Stimulated activated CD8-positive, alpha-beta memory T cell treated with anti-CD3 and anti-CD28 coated beads, Interleukin-7, amount 100 ng/mL, for 1 hour (primary cell): ENCODE data around the gene SLC9A9.

ENCODE experiments used
- DNase-seq, 2 donors: peaks; one replicate each; pipeline ENCODE4 v3.0.0-alpha.2; 2020; ENCODE audit warnings: low read depth in 2 of 2

SLC9A9 gene

DNA sequence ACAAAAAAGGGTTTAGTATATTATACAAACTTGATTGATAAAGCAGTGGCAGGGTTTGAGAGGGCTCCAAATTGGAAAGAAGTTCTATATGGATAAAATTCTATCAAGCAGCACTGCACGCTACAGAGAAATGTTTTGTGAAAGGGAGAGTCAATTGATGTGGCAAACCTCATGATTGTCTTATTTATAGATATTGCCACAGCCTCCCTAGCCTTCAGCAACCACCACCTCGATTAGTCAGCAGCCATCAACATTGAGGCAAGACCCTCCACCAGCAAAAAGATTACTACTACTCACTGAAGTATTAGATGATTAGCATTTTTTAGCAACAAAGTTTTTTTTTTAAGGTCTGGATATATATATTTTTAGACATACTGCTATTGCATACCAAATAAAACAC, 432.0 kb downstream of the SLC9A9 start:
- DNase-seq, result no peak

DNA sequence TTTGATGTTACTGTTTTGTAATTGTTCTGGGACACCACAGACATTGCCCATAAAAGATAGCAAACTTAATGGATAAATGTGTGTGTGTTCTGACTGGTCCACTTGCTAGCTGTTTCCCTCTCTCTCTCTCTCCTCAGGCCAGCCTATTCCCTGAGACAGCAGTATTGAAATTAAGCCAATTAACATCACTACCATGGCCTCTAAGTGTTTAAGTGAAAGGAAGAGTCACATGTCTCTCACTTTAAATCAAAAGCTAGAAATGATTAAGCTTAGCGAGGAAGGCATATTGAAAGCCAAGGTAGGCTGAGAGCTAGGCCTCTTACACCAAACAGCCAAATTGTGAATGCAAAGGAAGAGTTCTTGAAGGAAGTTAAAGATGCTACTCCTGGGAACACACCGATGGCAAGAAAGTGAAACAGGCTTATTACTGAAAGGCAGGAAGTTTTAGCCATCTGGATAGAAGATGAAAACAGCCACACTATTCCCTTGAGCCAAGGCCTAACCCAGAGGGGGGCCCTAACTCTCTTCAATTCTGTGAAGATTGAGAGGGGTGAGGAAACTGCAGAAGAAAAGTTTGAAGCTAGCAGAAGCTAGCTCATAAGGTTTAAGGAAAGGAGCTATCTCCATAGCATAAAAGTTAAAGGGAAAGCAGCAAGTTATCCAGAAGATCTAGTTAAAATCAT, 433.6 kb downstream of the SLC9A9 start:
- DNase-seq, result no peak

DNA sequence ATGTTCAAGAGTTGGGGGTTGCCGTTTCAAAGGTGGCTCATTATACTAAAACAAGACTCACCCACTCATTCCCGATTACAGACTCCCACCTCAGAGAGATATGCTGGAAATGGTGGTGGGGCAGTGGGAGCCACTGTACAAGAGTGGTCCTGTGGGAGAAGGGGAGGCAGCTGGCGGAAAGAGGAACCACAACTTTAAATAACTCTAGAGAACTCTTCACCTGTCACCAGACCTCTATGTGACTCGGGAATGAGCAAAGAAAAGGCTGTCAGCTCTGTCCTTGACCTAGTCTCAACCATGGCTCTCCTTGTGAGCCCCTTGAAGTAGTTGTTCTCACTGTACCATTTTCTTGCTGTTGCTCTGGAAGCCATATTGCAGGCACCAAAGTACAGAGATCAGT, 434.9 kb downstream of the SLC9A9 start:
- DNase-seq, result no peak

DNA sequence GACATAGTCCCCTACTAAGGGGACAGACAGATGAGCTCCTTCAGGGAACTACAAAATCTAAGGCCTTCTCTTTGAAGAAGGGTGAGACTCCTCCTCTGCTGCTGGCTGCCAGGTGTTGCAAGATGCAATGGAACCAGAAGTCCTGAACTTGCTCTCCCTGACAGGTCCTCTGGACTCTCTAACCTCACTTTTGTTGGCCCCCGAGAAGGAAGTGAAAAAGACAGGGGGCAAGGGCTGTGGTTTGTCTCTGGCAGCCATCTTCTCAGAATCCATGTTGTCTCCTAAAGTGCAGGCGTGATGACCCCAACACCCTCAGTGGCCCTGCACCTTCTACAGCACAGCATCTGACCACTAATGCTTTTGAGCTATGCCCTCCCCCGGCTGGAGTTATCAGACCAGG, 436.2 kb downstream of the SLC9A9 start:
- DNase-seq, result no peak

DNA sequence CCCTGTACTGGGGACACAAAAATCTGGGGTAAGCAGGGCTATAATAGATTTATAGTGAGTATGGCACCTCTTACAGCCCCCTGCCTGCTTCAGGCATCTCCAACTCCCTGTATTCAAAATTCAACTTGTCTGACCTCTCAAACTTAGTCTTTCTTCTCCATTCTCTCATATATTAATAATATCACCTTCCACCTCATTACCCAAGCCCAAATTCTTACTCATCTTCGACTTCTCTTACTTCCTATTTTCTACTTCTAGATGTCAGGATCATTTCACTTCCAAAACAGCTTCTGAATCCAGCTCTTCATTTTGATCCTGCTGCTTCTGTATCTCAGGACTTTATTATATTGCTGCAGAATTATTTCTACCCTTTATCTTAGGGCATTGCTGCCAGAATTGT, 438.0 kb downstream of the SLC9A9 start:
- DNase-seq, result no peak

DNA sequence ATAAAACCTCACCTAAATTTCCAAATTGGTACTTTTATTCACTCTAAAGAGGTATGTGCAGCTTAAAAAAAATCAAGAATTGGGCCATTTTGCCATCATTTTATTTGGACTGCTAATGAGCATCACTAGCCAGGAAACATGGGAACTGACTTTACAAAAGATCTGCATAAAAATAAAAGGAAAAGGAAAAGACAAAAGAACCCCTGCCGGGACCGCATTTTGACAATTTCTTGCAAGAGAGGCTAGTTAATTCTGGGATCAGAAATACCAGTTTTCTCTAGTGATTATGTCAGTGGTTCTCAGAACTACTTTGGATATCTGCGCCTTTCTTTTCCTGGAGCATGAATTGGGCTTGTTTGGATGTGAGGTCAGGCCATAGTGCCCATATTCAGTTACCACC, 439.5 kb downstream of the SLC9A9 start:
- no peak for DNase-seq

DNA sequence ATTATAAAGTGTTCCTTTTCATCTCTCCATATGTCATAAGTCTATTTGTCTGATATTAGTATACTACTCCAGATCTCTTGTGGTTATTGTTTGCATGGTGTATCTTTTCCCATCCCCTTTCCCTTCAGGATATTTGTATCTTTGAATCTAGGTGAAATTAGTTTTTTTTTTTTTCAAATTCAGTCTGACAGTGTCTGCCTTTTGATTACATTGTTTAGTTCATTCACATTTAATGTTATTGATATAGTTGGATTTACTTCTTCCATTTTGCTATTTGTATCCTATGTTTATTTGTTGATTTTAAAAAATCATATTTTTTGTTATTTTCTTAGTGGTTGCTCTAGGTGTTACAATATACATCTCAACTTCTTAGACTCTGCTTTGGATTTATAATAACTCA, 445.7 kb downstream of the SLC9A9 start:
- DNase-seq, result no peak

DNA sequence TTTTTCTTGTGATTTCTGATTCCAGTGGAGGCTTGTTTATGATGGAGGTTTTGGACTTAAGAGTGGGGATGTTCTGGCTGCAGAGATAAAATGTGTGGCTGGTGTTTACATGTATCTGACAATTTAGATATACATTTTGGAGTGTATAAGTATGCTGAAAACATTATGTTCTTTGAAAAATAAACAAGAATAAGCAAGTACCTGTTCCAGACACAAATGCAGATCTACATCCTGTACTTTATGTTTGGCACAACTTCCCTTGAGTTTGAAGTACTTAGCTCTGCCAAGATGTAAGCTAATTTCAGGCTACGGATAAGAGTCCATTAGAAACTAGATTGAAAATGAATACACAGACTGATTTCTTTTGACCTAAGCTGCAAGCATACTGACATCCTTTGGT, 451.5 kb downstream of the SLC9A9 start:
- no peak for DNase-seq

DNA sequence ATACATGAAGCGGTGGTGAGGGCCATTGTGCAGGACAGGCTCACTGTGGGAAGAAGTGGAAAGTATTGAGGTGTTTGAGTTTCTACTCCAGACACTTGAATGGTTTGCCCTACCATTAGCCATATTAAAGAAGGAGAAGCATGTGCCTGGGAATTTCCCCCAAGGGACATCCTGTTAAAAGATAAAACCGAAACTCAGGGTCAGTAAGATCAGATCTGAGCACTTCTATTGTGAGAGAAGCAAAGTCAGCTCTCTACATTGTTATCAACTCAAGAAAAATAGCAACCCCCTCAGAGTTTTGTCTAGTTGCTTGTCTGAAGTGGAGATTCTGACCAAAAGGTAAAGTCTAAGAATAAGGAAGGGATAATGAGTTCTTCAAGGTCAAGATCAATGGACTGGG, 458.9 kb downstream of the SLC9A9 start:
- DNase-seq, result no peak

DNA sequence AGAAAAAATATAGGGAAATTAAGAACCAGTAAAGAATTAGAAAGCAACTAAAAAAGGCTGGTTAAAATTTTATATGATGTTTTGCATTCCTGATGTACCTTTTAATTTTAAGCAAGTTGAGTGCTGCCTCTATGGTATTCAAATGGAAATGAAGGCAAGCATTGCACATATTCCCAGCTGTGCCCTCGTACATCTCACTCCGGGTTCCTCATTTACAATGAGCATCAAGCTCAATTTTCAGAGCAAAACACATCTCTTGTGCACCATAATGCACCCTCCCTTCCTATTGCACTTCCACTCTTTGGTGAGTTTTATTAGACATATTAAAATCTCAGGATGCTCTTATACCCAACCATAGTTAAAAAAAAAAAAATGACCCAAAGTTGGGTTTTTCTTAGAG, 460.8 kb downstream of the SLC9A9 start:
- DNase-seq, result no peak

DNA sequence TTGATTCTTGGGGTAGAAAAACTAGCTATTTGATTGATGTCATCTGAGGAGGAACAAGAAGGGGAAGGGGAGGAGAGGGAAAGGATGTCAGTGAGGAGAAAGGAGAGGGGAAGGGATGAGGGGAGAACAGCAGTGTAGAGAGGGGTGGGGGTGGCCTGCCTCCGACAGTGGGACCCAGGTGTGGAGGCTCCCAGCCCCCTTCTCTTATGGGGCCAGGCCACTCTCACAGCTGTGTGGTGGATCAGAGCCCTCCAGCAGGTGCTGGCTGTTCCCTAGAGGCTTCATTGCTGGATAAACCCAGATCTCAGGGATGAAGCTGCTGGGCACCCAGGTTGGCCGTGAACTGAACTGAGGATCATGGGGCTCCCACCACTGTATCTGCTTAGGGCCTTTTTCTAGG, 464.2 kb downstream of the SLC9A9 start:
- DNase-seq, result no peak

DNA sequence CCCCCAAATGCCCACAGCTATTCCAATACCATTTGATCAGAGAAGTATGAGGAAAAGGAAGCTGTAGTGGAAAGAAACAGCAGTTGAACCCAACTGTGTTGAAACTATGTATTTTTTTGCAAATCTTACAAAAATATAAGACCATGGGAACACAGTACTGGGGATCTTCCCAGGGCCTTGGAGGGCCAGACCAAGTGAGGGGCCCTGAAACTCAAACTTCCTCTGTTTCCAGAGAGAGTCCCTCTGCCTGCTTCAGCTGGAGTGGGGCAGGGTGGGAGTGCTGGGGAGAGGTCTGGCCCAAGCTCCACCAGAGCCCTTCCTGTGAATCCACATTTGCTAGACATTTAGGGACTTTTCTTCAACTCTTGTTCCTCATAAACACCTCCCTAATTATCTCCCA, 464.8 kb downstream of the SLC9A9 start:
- DNase-seq, result no peak

DNA sequence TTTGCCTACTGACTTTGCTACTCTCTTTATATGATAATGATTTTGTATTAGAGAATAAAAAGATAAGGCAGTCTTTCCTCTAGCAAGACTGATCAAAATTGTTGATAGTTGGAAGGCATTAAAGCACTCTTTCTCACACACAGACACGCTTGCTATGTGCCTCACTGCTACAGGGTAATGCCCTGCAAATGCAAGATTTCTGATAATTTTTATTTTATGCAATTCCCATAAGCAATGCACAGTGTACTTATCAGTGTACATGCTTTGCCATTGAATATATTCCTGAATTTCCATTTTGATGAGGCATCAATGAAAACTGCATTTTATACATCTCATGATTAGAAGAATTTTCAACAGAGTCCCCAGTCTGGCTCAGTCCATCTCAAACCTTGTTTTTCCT, 465.5 kb downstream of the SLC9A9 start:
- DNase-seq, result no peak

DNA sequence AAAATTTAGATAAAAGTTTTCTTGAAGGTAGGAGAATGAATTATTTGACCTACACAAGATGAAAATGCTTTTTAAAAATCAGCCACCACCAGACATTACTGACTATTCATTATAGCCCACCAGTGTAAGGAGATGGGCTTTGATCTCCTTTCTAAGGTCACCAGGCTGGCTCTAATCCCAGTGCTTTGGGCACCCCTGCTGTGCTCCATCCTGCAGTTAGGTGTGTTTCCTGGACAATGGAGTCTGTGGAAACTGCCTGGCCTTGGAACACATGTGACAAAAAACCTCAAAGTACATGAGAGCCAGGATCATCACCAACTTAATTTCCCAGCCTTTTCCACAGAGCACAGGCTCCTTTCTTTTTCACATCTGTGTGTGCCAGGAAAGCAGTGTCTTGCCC, 467.8 kb downstream of the SLC9A9 start:
- DNase-seq, result no peak

DNA sequence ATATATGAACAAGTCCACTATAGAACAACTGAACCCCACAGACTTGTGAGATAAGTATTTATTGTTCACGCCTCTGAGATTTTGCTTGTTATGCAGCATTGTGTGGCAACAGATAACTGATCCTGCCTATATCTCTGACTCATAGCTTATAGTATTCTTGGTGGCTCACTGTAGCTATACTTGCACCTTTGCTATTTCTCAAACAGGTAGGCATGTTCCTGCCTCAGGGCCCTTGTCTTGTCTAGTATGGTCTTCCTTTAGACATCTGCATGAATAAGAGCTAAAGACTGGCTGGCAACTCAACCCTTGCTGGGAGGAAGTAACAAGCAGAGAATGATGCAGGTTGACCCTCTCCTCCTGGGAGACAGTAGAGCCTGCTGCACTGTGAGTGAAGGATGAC, 472.6 kb downstream of the SLC9A9 start:
- DNase-seq, result no peak

DNA sequence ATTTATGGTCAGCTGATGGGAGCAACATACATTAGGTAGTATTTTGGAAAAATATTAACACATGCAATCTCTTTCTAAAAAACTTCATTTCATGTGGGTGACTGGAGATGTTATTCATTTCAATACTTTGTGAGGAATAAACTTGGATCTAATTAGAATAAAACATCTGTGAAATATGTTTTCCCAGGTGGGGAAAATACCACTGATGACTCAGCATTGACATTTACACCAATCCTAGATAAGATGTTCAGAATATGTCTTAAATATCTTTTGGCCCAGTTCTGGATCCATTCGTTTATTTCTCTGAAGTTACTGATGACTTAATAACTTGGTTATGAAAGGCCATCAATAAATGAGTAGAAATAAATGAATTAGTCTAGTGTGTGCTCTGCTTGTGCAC, 481.1 kb downstream of the SLC9A9 start:
- DNase-seq, result no peak

DNA sequence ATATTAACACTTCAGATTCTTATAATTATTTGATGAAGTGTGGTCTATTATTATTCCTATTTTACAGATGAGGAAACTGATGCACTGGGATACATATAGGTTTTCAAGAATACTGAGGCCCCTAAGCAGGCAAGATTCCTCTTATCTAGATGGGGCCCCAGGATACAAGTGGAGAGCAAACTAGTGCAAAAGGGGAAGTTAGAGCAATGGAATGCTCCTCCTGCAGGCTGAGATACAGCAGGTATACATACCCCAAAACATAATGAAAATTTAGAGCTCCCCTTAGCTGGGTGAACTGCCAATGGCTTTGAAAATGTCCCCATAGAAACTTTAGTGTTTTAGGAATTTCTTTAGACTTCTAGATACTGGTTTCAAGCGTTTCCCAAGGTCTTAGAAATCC, 481.6 kb downstream of the SLC9A9 start:
- DNase-seq, result no peak

DNA sequence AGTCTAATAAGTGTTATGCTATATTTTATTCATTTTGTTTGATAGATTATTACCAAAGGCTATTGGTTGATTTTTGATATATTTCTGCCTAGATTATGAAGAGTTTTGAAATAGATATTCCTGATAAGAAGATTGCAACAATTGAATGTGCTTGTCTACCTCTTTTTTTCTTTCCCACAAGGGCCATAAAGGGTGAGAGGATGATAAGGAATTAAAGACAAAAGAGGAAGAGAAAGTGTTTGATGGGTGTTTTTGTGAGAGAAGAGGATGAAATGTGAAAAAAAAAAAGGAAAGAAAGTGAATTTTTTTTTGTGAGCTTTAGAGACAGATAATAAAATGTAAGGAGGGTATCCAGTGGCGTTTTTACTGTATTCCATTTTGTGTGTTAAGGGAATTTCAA, 484.3 kb downstream of the SLC9A9 start:
- DNase-seq, result no peak

DNA sequence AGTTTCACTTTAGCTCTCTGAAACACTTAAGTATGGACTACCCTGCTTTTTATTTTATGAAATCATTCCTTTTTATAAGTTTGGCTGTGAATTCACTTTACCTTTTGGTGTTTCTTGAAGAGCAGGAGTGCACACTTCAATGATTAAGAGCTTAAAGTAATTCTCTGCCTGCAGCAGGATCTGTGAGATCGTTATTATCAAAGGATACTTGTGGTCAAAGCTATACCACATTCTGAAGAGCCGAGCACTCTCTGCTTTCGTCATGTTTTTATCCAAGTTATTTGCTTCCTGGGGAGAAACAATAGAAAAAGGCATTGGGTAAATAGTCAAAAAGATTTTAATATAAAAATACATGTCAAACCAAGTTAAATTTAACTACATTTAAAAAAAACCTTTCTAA, 485.0 kb downstream of the SLC9A9 start:
- DNase-seq, result no peak

DNA sequence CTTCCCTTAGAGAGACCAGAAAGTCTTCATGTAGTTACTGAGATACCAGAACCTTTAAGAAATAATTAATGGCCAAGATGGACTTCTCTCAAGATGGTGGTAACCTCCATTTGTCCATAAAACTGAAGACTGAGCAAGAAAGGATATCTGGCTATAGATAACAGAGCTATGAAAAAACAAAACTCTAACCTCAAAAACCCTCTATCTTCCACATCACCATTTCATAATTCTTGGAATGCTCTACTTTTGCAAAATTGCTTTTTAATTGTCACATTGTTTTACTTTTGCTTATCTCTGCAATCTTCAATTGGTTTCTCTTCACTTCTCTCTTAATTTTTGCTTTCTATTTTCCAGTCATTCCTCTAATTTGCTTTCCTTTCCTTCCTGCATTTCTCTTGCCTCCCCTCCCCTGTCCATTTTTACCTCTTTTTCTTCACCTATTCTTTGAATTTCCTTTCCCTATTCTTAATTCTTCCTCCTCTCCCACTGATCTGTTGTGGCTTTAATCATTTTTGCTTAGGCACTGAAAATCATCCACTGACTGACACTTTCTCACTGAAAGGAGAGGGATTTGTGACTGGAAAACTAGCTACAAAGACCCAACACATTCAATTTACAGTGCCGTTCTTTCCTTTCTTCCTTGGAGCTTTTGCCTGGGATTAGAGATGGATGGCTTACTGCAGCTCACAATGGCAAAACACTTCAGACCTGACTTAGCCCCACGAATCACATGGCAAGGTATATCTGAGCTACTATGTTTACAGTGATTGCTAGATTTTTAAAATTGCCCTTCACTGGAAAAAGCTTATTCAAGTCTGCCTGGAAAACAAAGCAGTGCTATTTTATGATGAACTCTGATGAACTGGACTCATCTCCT, 485.9 kb downstream of the SLC9A9 start:
- DNase-seq, result no peak

DNA sequence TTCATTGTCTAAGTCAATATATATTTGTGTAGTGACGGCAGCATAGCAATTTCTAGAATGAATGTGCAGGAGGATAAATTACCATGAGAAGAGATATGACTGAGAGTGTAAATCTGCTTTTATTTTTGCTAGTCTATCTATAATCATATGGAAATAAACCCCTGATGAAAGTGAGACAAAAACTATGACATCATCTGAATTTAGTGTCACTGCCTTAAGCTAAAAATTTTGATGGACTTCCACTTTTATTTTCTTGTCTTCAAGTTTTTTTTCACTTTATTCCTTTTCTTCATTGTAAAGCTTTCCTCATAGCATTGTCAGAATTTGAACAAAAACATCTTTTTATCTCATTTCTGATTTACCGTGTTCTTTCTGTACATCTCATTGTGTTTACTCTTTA, 486.7 kb downstream of the SLC9A9 start:
- no peak for DNase-seq

DNA sequence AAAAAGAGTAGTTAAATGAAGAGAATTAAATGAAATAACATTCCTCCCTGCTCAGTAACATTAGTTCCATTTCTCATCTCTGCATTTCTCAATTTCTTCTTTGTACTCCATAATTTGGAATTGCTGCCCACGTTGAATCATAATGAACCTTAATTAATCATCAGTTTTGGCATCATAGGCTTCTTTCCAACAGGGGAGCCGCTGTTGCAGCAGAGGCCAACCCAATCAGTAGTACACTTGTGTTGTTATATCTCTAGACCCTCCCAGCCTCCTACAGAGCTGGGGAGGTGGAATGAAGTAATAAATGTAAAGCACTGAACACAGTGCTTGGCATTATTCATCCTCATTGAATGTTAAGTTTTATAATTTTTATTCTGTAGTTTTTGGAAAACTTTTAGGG, 488.0 kb downstream of the SLC9A9 start:
- DNase-seq, result no peak

DNA sequence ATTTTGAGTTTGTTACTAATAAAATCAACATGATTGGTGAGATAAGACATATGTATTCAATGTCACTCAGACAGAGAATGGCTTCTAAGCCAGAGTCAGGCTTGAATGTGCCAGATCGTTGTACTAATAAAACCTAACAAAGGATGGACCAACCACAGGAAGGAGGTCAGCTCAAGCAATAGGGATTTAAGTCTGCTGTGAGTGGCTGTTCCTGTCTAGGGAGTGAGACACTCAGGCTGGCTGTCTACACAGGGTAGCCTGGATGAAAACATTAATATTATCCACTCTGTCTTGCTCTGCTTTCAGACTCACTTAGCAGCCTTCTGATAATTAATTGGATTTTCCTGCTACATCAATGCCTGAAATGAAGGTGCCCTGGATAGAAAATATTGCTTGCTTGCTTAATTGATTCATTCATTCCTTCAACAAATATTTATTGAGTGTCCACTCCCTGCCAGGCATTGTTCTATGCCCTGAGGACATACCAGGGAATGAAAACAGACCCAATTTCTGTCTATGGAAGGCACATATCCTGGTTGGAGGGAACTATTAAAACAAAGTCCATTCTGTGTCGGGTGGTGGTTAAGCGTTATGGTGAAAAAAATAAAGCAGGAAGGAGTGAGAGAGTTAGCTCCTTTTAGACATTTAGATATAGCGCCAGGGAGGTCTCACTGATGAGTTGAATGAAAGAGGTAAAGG, 489.3 kb downstream of the SLC9A9 start:
- DNase-seq, result no peak
